Astrocyte (in vitro differentiated cells and primary cell): ENCODE measurements around the gene GPC5. TPM values are rescaled to one million over a fixed set of nuclear protein-coding genes. Genes with fewer than 3 reads are reported as not detected.

Source experiments
- DNase-seq: peaks from one replicate; pipeline ENCODE4 v3.0.0-alpha.2; 2010; ENCODE audit warnings: low read depth
- FAIRE-seq: peaks from 2 replicates; lab custom pipeline; 2011; peaks lifted over from hg19 to GRCh38; lab: Jason Lieb, UNC
- H2AFZ ChIP-seq: 2 replicates; pipeline ENCODE4 v1.6.0; 2012; ENCODE audit warnings: low read depth, low read length, inconsistent platforms
- H3K27ac ChIP-seq: 2 replicates; pipeline ENCODE4 v1.5.1; 2011; ENCODE audit warnings: low read depth, low read length, inconsistent platforms
- H3K27me3 ChIP-seq: 2 replicates; pipeline ENCODE4 v1.6.0; 2011; ENCODE audit warnings: low read length, inconsistent platforms; ENCODE audit not compliant: insufficient read depth
- H3K36me3 ChIP-seq: 2 replicates; pipeline ENCODE4 v1.5.1; 2011; ENCODE audit warnings: low read length, inconsistent platforms; ENCODE audit not compliant: insufficient read depth
- H3K4me1 ChIP-seq: 2 replicates; pipeline ENCODE4 v1.5.1; 2011; ENCODE audit warnings: low read length, inconsistent platforms; ENCODE audit not compliant: insufficient read depth
- H3K4me2 ChIP-seq: 2 replicates; pipeline ENCODE4 v1.6.0; 2012; ENCODE audit warnings: low read length, inconsistent platforms
- H3K4me3 ChIP-seq: 2 replicates; pipeline ENCODE4 v1.5.1; 2011; ENCODE audit warnings: low read depth, mild to moderate bottlenecking, low read length, inconsistent platforms; ENCODE audit not compliant: insufficient read depth
- H3K79me2 ChIP-seq: 2 replicates; pipeline ENCODE4 v1.6.0; 2012; ENCODE audit warnings: mild to moderate bottlenecking, low read length, inconsistent platforms; ENCODE audit not compliant: insufficient read depth
- H3K9ac ChIP-seq: 2 replicates; pipeline ENCODE4 v1.6.0; 2012; ENCODE audit warnings: mild to moderate bottlenecking, low read length, inconsistent platforms
- H3K9me3 ChIP-seq: 2 replicates; pipeline ENCODE4 v1.5.1; 2012; ENCODE audit warnings: low read depth, mild to moderate bottlenecking, low read length, inconsistent platforms; ENCODE audit not compliant: insufficient read depth
- H4K20me1 ChIP-seq: 2 replicates; pipeline ENCODE4 v1.6.0; 2012; ENCODE audit warnings: low read length, inconsistent platforms; ENCODE audit not compliant: insufficient read depth
- H3K27ac Mint-ChIP-seq: one replicate; pipeline ENCODE4 v1.8.0; 2021; ENCODE audit warnings: mild to moderate bottlenecking, mixed read lengths; ENCODE audit not compliant: unreplicated experiment
- H3K27me3 Mint-ChIP-seq: one replicate; pipeline ENCODE4 v1.8.0; 2021; ENCODE audit warnings: low read depth, mixed read lengths; ENCODE audit not compliant: unreplicated experiment
- H3K36me3 Mint-ChIP-seq: one replicate; pipeline ENCODE4 v1.8.0; 2021; ENCODE audit warnings: low read depth, mixed read lengths; ENCODE audit not compliant: unreplicated experiment
- H3K4me1 Mint-ChIP-seq: one replicate; pipeline ENCODE4 v1.8.0; 2021; ENCODE audit warnings: low read depth, mixed read lengths; ENCODE audit not compliant: unreplicated experiment
- H3K4me3 Mint-ChIP-seq: one replicate; pipeline ENCODE4 v1.8.0; 2021; ENCODE audit warnings: mild to moderate bottlenecking, moderate library complexity, mixed read lengths; ENCODE audit not compliant: unreplicated experiment
- H3K9me3 Mint-ChIP-seq: one replicate; pipeline ENCODE4 v1.8.0; 2021; ENCODE audit warnings: mild to moderate bottlenecking, mixed read lengths; ENCODE audit not compliant: unreplicated experiment
- CTCF ChIP-seq: IDR thresholded peaks from 2 replicates; pipeline ENCODE4 v1.5.1; 2011; ENCODE audit warnings: low read depth, mild to moderate bottlenecking, inconsistent platforms, low read length, moderate library complexity; ENCODE audit not compliant: insufficient read depth
- EZH2 ChIP-seq: IDR thresholded peaks from 2 replicates; pipeline ENCODE4 v1.6.1; 2012; ENCODE audit warnings: mild to moderate bottlenecking, low read length, inconsistent platforms; ENCODE audit not compliant: insufficient read depth
- total RNA-seq: library from RNA; stranded (reverse); gene quantifications from 2 replicates; pipeline ENCODE4 v1.2.1, GENCODE V29; 2021

Gene GPC5
- total RNA-seq, 1 donor from 2014 or later = 1.1 TPM

GRCh38 chr13:92379371-92379770 is 981.0 kb downstream of the GPC5 start:
- Histone ChIP-seq H3K36me3 (no peaks in the 10 kb centered on the region), H3K9me3 (no peaks in the 10 kb centered on the region), H3K79me2 (no peaks in the 10 kb centered on the region), H4K20me1 (no peaks in the 10 kb centered on the region), H3K4me3 (no peak overlapping the region), H3K4me1 (no peaks in the 10 kb centered on the region), H3K27me3 (no peaks in the 10 kb centered on the region), H3K27ac (no peak overlapping the region), H2AFZ (no peak overlapping the region), H3K9ac (no peak overlapping the region), H3K4me2 (no peak overlapping the region)
- no peak for DNase-seq
- Mint-ChIP-seq H3K4me3 (no peak overlapping the region), H3K27ac (no peak overlapping the region), H3K36me3 (no peaks in the 10 kb centered on the region), H3K9me3 (peaks cover 3% of the 10 kb centered on the region), H3K27me3 (no peaks in the 10 kb centered on the region), H3K4me1 (no peaks in the 10 kb centered on the region)
- FAIRE-seq = no peak
- TF ChIP-seq EZH2 (no peak), CTCF (no peak)

GRCh38 chr13:92384410-92384809 is 986.0 kb downstream of the GPC5 start:
- TF ChIP-seq EZH2 (no peak), CTCF (no peak)
- Histone ChIP-seq H3K4me3 (no peak overlapping the region), H3K27ac (no peak overlapping the region), H4K20me1 (no peaks in the 10 kb centered on the region), H3K4me1 (no peaks in the 10 kb centered on the region), H3K27me3 (no peaks in the 10 kb centered on the region), H3K4me2 (no peak overlapping the region), H3K9ac (no peak overlapping the region), H3K9me3 (no peaks in the 10 kb centered on the region), H3K79me2 (no peaks in the 10 kb centered on the region), H3K36me3 (no peaks in the 10 kb centered on the region), H2AFZ (no peak overlapping the region)
- no peak for DNase-seq
- Mint-ChIP-seq H3K36me3 (no peaks in the 10 kb centered on the region), H3K27me3 (no peaks in the 10 kb centered on the region), H3K9me3 (peaks cover 3% of the 10 kb centered on the region), H3K4me1 (no peaks in the 10 kb centered on the region), H3K27ac (no peak overlapping the region), H3K4me3 (no peak overlapping the region)
- no peak for FAIRE-seq

GRCh38 chr13:92387245-92387644 is 988.8 kb downstream of the GPC5 start:
- Mint-ChIP-seq H3K36me3 (no peaks in the 10 kb centered on the region), H3K9me3 (no peaks in the 10 kb centered on the region), H3K27me3 (no peaks in the 10 kb centered on the region), H3K4me1 (peaks cover 5% of the 10 kb centered on the region), H3K4me3 (no peak overlapping the region), H3K27ac (no peak overlapping the region)
- Histone ChIP-seq H3K4me3 (no peak overlapping the region), H3K9ac (no peak overlapping the region), H3K36me3 (no peaks in the 10 kb centered on the region), H3K27ac (no peak overlapping the region), H3K4me1 (no peaks in the 10 kb centered on the region), H2AFZ (no peak overlapping the region), H3K27me3 (no peaks in the 10 kb centered on the region), H3K4me2 (no peak overlapping the region), H4K20me1 (no peaks in the 10 kb centered on the region), H3K9me3 (no peaks in the 10 kb centered on the region), H3K79me2 (no peaks in the 10 kb centered on the region)
- FAIRE-seq (no peak), DNase-seq (no peak)
- TF ChIP-seq EZH2 (no peak), CTCF (no peak)
